GM12801 (cell line): Measurements from ENCODE around the gene COL4A4.

Experiments used
- TF ChIP-seq, protein P1 (sequence below): IDR thresholded peaks from one replicate; pipeline ENCODE4 v1.5.1; 2011; ENCODE audit warnings: control low read depth; ENCODE audit not compliant: insufficient read length; ENCODE audit errors: extremely low read depth

The COL4A4 gene

DNA sequence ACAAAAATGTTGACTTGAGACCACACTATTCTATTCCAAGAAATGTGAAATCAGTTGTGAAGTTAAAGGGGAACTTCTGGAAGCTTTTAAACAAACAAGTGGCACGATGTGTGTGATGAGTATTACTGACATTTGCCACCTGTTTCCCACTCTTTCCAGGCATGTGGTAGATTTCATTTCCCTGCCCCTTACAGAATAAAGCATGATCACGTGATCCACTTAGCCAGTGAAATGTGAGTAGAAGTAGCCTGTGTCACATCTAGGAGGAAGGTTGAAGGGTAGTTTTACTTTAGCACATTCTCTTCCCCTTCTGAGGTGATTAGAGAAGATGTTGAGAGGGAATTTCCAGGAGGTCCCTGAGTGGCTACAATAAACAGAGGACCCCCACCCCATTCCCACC lies 3.8 kb downstream of the COL4A4 start:
- TF ChIP-seq, protein P1, sequence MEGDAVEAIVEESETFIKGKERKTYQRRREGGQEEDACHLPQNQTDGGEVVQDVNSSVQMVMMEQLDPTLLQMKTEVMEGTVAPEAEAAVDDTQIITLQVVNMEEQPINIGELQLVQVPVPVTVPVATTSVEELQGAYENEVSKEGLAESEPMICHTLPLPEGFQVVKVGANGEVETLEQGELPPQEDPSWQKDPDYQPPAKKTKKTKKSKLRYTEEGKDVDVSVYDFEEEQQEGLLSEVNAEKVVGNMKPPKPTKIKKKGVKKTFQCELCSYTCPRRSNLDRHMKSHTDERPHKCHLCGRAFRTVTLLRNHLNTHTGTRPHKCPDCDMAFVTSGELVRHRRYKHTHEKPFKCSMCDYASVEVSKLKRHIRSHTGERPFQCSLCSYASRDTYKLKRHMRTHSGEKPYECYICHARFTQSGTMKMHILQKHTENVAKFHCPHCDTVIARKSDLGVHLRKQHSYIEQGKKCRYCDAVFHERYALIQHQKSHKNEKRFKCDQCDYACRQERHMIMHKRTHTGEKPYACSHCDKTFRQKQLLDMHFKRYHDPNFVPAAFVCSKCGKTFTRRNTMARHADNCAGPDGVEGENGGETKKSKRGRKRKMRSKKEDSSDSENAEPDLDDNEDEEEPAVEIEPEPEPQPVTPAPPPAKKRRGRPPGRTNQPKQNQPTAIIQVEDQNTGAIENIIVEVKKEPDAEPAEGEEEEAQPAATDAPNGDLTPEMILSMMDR, result no peak

DNA sequence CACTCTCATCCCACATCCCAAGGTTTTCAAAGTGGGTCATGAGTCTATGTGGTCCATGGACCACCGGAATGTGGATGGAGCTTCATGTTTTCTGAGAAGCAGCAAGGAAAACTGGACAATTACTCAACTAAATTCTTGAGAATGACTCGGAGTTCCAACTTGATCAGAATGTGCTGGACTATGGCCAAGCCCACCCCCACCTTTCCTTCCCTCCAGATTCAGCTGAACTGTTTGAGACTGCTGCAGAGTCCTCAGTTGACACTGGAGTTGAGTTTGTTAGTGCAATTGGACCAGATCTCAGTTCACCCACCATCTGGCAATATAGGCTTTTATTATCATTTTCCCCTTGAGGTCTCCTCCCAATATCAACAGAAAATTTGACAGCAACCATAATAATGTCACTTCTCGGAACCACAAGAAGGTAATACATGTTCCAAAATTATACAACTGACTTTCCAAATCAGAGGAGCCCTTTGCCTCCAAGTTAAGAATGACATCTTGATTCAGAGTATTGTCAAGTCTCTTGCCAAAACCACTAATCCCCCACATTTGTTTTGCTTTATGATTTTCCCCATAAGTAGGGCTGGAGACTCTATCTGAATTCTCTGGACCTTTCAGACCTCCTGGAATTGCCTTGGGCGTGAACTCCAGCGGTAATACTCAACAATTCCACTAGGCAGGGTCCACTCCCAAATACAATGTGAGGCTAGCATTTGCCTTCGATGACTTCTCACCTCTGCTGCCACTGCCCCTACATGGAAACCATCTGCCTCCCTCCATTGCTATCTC lies 8.8 kb downstream of the COL4A4 start:
- TF ChIP-seq, protein P1, result no peak

- TF ChIP-seq, protein P1, result no peak
These were observed 10.1 kb downstream of the COL4A4 start for GRCh38 chr2:227153758-227154486.

DNA sequence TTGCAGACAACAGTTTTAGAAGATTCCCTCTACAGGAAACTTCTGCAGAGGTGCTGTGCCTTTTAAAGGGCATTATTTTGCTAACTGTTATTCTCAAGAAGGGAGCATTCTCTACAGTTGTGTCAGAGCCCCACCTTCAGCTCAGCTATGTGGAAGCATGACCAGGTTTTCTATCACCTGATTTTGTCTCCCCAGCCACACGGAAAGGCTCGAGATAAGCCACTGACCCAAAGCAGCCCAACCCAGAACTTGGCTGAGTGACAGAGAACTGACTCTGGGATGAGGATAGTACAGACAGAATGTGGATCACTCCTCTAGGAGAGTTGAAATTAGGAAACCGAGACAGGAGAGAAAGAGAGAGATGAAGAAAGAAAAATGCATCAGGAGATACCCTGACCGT lies 10.7 kb downstream of the COL4A4 start:
- TF ChIP-seq, protein P1, result no peak

DNA sequence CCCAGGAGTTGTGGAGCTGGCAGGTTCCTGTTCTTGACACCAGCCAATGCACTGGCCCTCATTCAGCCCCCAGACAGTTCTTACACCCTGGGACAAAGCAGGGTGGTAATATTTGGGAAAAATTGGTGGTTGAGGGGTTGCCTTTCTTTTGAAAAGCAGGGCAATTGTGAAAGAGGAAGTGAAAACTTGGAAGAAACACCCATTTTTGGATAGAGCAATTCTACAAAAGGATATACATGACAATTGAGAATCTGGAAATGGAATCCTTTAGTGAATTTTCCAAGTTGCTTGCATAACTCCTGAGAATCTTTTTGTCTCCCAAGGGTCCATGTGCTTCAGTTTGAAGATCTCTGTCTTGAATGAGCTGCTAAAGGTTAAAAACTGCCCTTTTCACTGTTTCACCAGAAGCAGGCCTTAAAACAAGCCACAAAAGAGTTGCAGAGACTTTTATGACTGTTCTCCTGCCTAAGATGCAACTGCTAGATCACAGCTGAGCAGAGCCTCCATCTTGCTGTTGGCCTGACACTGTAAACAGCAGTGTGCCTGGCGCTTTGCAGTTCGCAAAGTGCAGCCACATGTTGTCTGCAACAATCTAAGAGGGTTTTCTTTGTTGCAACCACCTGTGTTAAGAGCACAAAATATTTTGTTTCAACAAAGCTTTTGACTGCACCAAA lies 11.8 kb downstream of the COL4A4 start:
- TF ChIP-seq, protein P1, result no peak

DNA sequence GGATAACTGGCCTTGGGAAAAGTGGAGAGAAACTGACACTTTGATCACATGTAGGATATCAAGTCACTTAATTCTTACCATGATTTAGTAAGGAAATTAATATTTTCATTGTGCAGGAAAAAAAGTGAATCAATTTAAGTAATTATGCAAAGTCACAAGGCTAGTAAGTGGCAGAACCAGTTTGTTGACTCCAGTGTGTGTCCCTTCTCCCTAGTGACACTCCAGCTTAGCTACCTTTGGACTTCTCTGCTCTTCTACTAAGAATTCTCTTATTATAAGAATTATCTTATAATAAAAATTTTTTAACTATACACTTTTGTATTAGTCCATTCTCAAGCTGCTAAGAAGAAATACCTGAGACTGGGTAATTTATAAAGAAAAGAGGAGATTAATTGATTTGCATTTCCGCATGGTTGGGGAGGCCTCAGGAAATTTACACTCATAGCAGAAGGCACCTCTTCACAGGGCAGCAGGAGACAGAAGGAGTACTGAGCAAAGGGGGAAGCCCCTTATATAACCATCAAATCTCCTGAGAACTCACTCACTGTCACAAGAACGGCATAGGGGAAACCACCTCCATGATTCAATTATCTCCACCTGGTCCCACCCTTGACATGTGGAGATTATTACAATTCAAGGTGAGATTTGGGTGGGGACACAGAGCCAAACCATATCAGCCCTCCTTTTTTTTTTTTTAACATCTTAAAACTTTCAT lies 13.6 kb downstream of the COL4A4 start:
- TF ChIP-seq, protein P1, result no peak

GRCh38 chr2:227148106-227148505 lies 15.9 kb downstream of the COL4A4 start:
- TF ChIP-seq, protein P1, result no peak
